NCI-H187 treated with DMSO at 0.1 percent for 48 hours (cell line): Measurements from ENCODE around the gene DBI.
"Not testable (repeated sequence)": the region's sequence is repeated elsewhere in the genome, so short reads cannot be mapped to it uniquely, and the experiment has no call there.

Source experiments
- DNase-seq: peaks from one replicate; lab custom pipeline; 2025; lab: John Stamatoyannopoulos, UW

Gene DBI

DNA sequence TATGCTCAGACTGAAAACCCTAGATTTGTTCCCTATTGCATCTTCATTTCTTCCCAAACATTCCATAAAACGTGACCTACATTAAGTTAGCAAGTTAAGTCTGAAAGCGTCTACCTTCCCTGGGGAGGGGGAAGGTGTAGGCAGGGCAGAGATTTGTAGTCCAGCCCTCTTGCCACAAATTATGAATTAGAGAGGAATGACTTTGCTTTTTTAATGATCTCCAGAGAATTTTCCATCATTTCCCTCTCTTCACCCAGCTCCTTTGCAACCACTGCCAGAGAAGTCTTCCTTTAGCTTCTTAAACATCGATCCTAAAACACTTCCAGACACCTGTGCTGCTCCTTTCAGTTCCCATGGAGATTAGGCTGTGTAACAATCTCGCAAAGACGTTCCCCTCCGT is 1.3 kb upstream of the DBI start:
- DNase-seq, result no peak

DNA sequence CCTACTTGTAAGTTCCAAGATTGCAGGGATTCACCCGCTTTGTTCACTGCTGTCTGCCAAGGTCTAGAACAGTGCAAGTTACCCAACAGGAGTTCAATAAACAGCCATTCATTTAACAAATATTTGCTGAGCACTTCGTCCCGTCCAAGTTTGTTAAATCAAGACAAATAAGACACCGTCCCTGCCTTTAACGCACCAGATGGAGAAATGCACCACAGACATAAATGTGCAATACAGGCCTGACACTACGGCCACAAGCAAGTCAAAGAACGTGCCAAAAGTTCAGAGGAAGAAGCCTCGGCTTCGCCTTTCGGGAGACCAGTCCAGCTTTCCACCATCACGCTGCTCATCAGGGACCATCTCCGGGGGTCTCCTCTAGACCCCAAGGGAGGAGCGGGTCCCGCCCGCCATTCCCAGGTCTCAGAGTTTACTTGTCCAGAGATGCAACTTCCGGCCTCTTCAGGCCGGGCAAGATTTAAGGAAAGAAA is 572 bp upstream of the DBI start:
- DNase-seq, result no peak

GRCh38 chr2:119367472-119368099 is 809 bp downstream of the DBI start:
- no peak for DNase-seq

- no peak for DNase-seq
Observed at GRCh38 chr2:119369845-119370244, 3.1 kb downstream of the DBI start.

GRCh38 chr2:119371111-119371510 is 4.3 kb downstream of the DBI start:
- DNase-seq, result no peak

GRCh38 chr2:119372778-119373568 is 6.2 kb downstream of the DBI start:
- no peak for DNase-seq

GRCh38 chr2:119373907-119374745 is 7.3 kb downstream of the DBI start:
- not testable (repeated sequence) for DNase-seq

- DNase-seq, result not testable (repeated sequence)
Observed at GRCh38 chr2:119376406-119376805, 9.6 kb downstream of the DBI start.

DNA sequence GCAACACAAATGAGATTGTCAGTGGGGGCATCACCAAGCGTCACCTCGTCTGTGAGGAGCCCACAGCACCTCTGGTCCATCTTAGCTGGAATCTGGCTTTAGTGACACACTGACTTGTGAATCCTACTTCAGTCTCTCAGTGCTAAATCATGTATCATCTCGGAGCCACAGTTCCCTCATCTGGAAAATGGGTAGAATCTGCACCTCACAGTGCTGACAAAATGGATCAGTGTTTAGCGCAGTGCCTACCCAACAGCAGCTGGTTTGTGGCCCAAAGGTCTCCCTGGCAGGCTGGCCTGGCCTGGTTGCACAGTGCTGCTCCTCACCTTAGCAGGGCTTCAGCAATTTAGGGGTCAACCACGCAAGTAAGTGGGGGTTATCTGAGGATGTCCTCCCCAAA is 10.0 kb downstream of the DBI start:
- DNase-seq, result no peak

DNA sequence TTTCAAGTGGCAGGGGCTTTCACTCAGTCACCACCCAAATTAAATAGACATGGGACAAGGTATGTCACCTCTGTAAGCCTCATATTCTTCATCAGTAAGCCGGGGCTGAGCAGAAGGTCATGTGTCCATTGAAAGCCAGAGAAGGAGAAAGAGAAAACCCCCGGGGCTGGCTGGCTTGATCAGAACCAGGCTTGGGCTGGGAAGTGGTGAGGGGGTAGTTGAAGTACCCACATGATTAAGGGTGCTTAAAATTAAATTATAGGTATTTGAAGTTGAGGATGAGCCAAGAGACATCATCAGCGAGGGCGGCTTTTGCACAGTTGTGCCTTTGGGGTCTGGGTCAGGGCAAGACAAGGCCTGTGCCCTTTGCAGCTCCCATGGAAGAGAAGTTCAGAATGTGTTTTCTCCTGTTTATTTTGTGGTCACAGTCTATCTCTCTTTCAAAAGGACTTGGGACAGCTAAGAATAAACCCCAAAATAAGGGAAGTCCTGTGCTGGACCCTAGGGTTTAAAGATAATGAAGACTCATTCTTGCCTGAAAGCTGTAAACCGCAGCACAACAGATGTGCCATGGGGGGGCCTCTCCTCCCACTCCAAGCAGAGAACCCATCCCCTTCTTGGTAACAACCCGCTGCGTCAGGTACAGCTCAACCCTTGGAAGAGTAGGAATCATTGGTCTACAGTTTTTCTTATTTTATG is 10.7 kb downstream of the DBI start:
- DNase-seq, result no peak

GRCh38 chr2:119377993-119378345 is 11.2 kb downstream of the DBI start:
- no peak for DNase-seq

DNA sequence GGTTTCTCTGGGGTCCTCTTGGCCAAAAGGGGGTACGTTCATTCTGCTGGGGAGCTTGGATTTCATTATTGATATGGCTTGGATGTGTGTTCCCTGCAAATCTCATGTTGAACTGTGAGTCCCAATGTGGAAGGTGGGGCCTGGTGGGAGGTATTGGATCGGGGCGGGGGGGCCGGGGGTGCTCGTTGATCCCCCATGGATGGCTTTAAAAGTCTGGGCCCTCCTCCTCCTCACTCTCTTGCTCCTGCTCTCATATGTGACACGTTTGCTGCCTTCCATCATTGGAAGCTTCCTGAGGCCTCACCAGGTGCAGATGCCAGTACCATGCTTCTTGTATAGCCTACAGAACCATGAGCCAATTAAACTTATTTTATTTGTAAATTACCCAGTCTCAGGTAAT is 11.8 kb downstream of the DBI start:
- no peak for DNase-seq

GRCh38 chr2:119383410-119384140 is 16.8 kb downstream of the DBI start:
- DNase-seq, result no peak

DNA sequence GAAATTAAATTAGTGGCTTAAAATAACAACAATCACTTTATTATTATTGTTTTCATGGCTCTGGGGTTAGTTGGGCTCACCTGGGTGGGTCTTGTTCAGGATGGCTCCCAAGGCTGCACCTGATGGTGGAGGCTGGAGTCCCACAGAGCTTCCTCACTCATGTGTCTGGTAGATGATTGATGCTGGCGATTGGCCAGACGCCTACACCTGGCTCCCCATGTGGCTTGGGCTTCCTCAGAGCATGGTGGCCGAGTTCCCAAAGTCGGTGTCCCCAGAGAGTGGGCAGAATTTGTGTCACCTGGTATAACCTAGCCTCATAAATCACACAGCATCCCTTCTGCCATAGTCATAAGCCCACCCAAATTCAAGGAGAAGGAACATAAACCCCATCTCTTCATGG is 18.2 kb downstream of the DBI start:
- DNase-seq, result no peak

DNA sequence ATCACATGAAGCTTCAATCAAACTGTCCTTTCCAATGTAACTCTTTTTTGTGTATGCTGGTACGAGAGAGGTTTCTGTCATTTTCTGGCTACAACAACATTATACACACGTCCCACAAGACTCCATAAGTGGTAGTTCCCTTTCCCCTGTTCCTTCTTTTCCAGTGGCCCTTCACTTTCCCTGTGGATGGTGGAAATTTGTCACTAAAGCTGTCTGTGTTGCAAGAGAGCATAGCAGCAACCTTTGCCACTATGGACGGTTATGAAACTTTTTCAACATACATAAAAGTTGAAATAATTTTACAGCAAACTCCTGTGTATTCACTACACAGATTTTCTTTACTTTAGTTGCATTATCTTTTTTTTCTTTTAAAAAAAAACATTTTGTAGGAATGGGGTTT is 18.7 kb downstream of the DBI start:
- DNase-seq, result no peak

- DNase-seq, result no peak
Observed at GRCh38 chr2:119387381-119388129, 20.8 kb downstream of the DBI start.

DNA sequence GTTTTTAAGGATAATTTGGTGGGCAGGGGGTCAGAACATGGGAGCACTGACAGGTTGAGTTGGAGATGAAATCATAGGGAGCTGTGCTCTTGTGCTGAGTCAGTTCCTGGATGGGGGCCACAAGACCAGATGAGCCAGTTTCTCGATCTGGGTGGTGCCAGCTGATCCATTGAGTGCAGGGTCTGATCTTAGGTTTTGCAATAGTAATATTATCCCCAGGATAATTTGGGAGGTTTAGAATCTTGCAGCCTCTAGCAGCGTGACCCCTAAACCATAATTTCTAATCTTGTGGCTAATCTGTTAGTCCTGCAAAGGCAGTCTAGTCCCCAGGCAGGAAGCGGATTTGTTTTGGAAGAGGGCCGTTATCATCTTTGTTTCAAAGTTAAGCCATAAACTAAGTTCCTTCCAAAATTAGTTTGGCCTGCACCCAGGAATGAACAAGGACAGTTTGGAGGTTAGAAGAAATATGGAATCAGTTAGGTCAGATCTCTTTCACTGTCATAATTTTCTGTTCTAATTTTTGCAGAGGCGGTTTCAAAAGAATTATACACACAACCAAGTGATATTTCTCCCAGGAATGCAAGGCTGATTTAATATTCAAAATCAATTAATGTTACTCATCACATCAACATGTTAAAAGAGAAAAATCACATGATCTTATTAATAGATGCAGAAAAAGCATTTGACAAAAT is 23.0 kb downstream of the DBI start:
- DNase-seq, result no peak

DNA sequence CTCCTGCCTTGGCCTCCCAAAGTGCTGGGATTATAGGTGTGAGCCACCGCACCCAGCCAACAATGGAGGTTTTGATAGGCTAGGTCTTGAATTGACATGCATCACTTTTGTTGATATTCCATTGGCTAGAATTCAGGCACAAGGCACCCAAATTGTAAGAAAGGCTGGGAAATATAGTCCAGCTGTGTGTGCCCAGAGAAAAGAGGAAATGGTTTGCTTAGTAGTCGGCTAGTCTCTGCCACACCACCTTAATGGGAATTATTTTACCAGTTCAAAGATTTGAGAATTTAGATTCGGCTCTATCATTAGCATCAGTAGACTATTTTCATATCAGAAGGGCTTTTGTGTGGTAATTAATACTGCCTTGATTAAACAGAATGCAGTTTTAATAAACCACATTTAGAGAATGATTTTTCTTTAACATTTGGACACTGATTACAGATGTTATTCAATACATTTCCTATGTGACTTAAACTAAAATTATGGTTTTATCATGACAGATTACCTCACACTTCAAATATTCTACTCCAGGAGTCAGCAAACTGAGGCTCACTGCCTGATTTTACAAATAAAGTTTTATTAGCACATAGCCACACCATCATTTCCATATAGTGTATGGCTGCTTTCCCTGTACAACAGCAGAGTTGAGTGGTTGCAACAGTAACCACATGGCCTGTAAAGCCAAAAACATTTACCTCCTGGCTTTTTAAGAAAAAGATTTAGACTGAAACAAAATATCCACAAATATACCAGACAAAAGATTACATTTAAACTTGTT is 27.4 kb downstream of the DBI start:
- no peak for DNase-seq

DNA sequence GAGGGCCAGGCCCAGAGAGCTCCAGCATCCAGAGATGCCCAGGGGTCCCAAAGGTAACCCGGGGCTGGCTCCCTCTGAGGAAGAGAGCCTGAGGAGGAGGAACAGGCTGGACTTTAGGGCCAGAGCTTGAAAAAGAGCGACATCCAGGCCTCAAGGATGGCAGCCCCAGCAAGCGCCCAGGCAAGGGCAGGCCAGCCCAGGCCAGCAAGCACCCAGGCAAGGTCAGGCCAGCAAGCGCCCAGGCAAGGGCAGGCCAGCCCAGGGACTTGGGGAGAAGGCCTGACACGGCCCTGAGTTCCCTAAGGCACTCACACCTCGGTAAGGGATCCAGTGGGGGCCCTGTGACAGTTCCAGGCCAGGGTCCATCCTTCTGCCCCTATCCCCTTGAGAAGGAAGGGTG is 30.4 kb downstream of the DBI start:
- DNase-seq, result no peak
